ENCODE measurements around the gene AUTS2.

Gene AUTS2

GRCh38 chr7:70017357-70017756, 419.1 kb downstream of the AUTS2 start:
- H3K27ac ChIP-seq (ENCODE audit: low read length), result no peak overlapping the region
- H3K36me3 ChIP-seq (ENCODE audit: control insufficient read depth, insufficient read depth, low read length), result no peaks in the 10 kb centered on the region
- no peaks in the 10 kb centered on the region for H3K9me3 ChIP-seq (ENCODE audit: control insufficient read depth, insufficient read depth, low read length)
- no peak for DNase-seq (ENCODE audit: low read depth, low spot score)
- no peaks in the 10 kb centered on the region for H3K4me1 ChIP-seq (ENCODE audit: control insufficient read depth, insufficient read depth, low read length)
- H3K4me3 ChIP-seq (ENCODE audit: low read length), result no peak overlapping the region
- no CpG with 5 or more reads among the region's 3 CpGs for WGBS (ENCODE audit: insufficient coverage, insufficient read length)
- no peaks in the 10 kb centered on the region for H3K27me3 ChIP-seq (ENCODE audit: control insufficient read depth, insufficient read depth, low read length)

GRCh38 chr7:70018700-70019099, 420.4 kb downstream of the AUTS2 start:
- Histone ChIP-seq H3K27me3 (ENCODE audit: control insufficient read depth, insufficient read depth, low read length) (no peaks in the 10 kb centered on the region), H3K36me3 (ENCODE audit: control insufficient read depth, insufficient read depth, low read length) (no peaks in the 10 kb centered on the region), H3K27ac (ENCODE audit: low read length) (no peak overlapping the region), H3K4me1 (ENCODE audit: control insufficient read depth, insufficient read depth, low read length) (no peaks in the 10 kb centered on the region), H3K9me3 (ENCODE audit: control insufficient read depth, insufficient read depth, low read length) (no peaks in the 10 kb centered on the region), H3K4me3 (ENCODE audit: low read length) (no peak overlapping the region)
- no peak for DNase-seq (ENCODE audit: low read depth, low spot score)
- WGBS (ENCODE audit: insufficient coverage, insufficient read length), result no CpG with 5 or more reads among the region's 1 CpG

GRCh38 chr7:70027867-70028266, 429.6 kb downstream of the AUTS2 start:
- DNase-seq (ENCODE audit: low read depth, low spot score), result no peak
- H3K4me1 ChIP-seq (ENCODE audit: control insufficient read depth, insufficient read depth, low read length), result no peaks in the 10 kb centered on the region
- H3K4me3 ChIP-seq (ENCODE audit: low read length), result no peak overlapping the region
- no peaks in the 10 kb centered on the region for H3K9me3 ChIP-seq (ENCODE audit: control insufficient read depth, insufficient read depth, low read length)
- no peaks in the 10 kb centered on the region for H3K27me3 ChIP-seq (ENCODE audit: control insufficient read depth, insufficient read depth, low read length)
- H3K36me3 ChIP-seq (ENCODE audit: control insufficient read depth, insufficient read depth, low read length), result no peaks in the 10 kb centered on the region
- H3K27ac ChIP-seq (ENCODE audit: low read length), result no peak overlapping the region
- WGBS (ENCODE audit: insufficient coverage, insufficient read length), result no CpG with 5 or more reads among the region's 4 CpGs

GRCh38 chr7:70028620-70029019, 430.3 kb downstream of the AUTS2 start:
- no peak for DNase-seq (ENCODE audit: low read depth, low spot score)
- no peaks in the 10 kb centered on the region for H3K27me3 ChIP-seq (ENCODE audit: control insufficient read depth, insufficient read depth, low read length)
- H3K36me3 ChIP-seq (ENCODE audit: control insufficient read depth, insufficient read depth, low read length), result no peaks in the 10 kb centered on the region
- H3K4me3 ChIP-seq (ENCODE audit: low read length), result no peak overlapping the region
- no peaks in the 10 kb centered on the region for H3K9me3 ChIP-seq (ENCODE audit: control insufficient read depth, insufficient read depth, low read length)
- no peak overlapping the region for H3K27ac ChIP-seq (ENCODE audit: low read length)
- H3K4me1 ChIP-seq (ENCODE audit: control insufficient read depth, insufficient read depth, low read length), result no peaks in the 10 kb centered on the region
- WGBS (ENCODE audit: insufficient coverage, insufficient read length), result no CpG with 5 or more reads among the region's 2 CpGs

- DNase-seq (ENCODE audit: low read depth, low spot score), result no peak
- Histone ChIP-seq H3K4me1 (ENCODE audit: control insufficient read depth, insufficient read depth, low read length) (no peaks in the 10 kb centered on the region), H3K27ac (ENCODE audit: low read length) (no peak overlapping the region), H3K9me3 (ENCODE audit: control insufficient read depth, insufficient read depth, low read length) (no peaks in the 10 kb centered on the region), H3K36me3 (ENCODE audit: control insufficient read depth, insufficient read depth, low read length) (no peaks in the 10 kb centered on the region), H3K4me3 (ENCODE audit: low read length) (no peak overlapping the region), H3K27me3 (ENCODE audit: control insufficient read depth, insufficient read depth, low read length) (no peaks in the 10 kb centered on the region)
- WGBS (ENCODE audit: insufficient coverage, insufficient read length), result no CpG with 5 or more reads among the region's 1 CpG
Observed at GRCh38 chr7:70029993-70030392, 431.7 kb downstream of the AUTS2 start.

DNA sequence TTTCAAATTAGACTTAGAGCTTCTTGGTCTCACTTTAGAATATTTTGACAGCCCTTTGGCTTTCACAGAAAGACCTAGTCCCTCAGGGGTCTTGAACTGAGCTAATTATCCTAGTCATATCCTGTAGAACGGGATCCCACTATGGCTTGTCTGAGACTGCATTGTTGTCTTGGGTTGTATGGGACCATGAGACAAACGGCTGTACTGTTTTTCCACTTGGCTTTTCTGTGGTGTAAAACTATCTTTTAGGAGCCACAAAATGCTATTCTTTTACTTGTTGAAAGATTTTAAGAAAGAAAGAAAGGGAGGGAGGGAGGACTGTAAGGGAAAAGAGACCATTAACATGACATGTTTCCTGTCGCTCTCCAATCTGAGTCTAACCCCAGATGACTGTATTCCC, 432.5 kb downstream of the AUTS2 start:
- WGBS (ENCODE audit: insufficient coverage, insufficient read length), result no CpG with 5 or more reads among the region's 3 CpGs
- DNase-seq (ENCODE audit: low read depth, low spot score), result no peak

DNA sequence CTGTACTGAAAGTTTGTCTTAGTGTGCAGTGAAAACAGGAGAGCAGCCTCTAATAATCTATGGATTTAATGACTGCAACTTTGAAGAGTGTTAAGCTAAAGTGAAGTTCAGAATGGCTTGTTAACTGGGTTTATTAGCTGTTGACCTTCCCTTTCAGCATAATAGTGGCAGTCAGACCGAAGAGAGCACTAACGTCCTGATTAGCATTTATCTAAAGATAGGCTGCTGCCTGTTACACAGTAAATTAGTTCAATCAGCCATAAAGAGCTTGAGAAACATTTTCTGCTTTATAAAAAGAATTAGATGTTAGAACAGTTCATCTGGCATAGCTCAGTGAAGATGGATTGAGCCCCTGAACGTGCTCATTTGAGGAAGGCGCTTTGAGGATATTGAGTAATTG, 433.0 kb downstream of the AUTS2 start:
- no peak overlapping the region for H3K4me3 ChIP-seq (ENCODE audit: low read length)
- WGBS (ENCODE audit: insufficient coverage, insufficient read length), result no CpG with 5 or more reads among the region's 4 CpGs
- H3K27me3 ChIP-seq (ENCODE audit: control insufficient read depth, insufficient read depth, low read length), result no peaks in the 10 kb centered on the region
- no peaks in the 10 kb centered on the region for H3K4me1 ChIP-seq (ENCODE audit: control insufficient read depth, insufficient read depth, low read length)
- H3K27ac ChIP-seq (ENCODE audit: low read length), result no peak overlapping the region
- no peak for DNase-seq (ENCODE audit: low read depth, low spot score)
- no peaks in the 10 kb centered on the region for H3K9me3 ChIP-seq (ENCODE audit: control insufficient read depth, insufficient read depth, low read length)
- H3K36me3 ChIP-seq (ENCODE audit: control insufficient read depth, insufficient read depth, low read length), result no peaks in the 10 kb centered on the region

More for the DNA sequence above, 432.5 kb downstream of the AUTS2 start:
- H3K27ac ChIP-seq (ENCODE audit: low read length), result no peak overlapping the region
- H3K9me3 ChIP-seq (ENCODE audit: control insufficient read depth, insufficient read depth, low read length), result no peaks in the 10 kb centered on the region
- H3K4me3 ChIP-seq (ENCODE audit: low read length), result no peak overlapping the region
- H3K36me3 ChIP-seq (ENCODE audit: control insufficient read depth, insufficient read depth, low read length), result no peaks in the 10 kb centered on the region
- H3K4me1 ChIP-seq (ENCODE audit: control insufficient read depth, insufficient read depth, low read length), result no peaks in the 10 kb centered on the region
- no peaks in the 10 kb centered on the region for H3K27me3 ChIP-seq (ENCODE audit: control insufficient read depth, insufficient read depth, low read length)

GRCh38 chr7:70032649-70033048, 434.4 kb downstream of the AUTS2 start:
- DNase-seq (ENCODE audit: low read depth, low spot score), result no peak
- Histone ChIP-seq H3K27me3 (ENCODE audit: control insufficient read depth, insufficient read depth, low read length) (no peaks in the 10 kb centered on the region), H3K27ac (ENCODE audit: low read length) (no peak overlapping the region), H3K4me3 (ENCODE audit: low read length) (no peak overlapping the region), H3K9me3 (ENCODE audit: control insufficient read depth, insufficient read depth, low read length) (no peaks in the 10 kb centered on the region), H3K36me3 (ENCODE audit: control insufficient read depth, insufficient read depth, low read length) (no peaks in the 10 kb centered on the region), H3K4me1 (ENCODE audit: control insufficient read depth, insufficient read depth, low read length) (no peaks in the 10 kb centered on the region)

DNA sequence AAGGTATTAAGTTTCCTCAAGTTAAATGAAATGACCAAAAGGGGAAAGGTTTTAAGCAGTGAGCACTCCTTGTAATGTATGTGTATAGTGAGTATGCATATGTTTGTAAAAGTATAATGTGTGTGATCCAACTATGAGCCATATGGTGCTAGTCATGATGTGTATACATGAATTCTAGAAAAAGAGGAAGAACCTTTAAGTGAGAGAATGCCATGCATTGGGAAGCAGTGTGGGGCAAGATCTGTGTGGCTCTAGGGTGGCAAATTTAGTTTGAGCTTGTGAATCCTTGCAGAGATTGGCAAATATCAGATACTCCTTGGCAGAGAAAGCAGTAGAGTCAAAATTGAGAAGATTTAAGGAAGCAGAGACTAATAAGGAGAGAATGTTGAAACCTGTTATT, 435.0 kb downstream of the AUTS2 start:
- Histone ChIP-seq H3K4me1 (ENCODE audit: control insufficient read depth, insufficient read depth, low read length) (no peaks in the 10 kb centered on the region), H3K9me3 (ENCODE audit: control insufficient read depth, insufficient read depth, low read length) (no peaks in the 10 kb centered on the region), H3K27ac (ENCODE audit: low read length) (no peak overlapping the region), H3K4me3 (ENCODE audit: low read length) (no peak overlapping the region), H3K36me3 (ENCODE audit: control insufficient read depth, insufficient read depth, low read length) (no peaks in the 10 kb centered on the region), H3K27me3 (ENCODE audit: control insufficient read depth, insufficient read depth, low read length) (no peaks in the 10 kb centered on the region)
- DNase-seq (ENCODE audit: low read depth, low spot score), result no peak

- Histone ChIP-seq H3K9me3 (ENCODE audit: control insufficient read depth, insufficient read depth, low read length) (no peaks in the 10 kb centered on the region), H3K27me3 (ENCODE audit: control insufficient read depth, insufficient read depth, low read length) (no peaks in the 10 kb centered on the region), H3K27ac (ENCODE audit: low read length) (no peak overlapping the region), H3K36me3 (ENCODE audit: control insufficient read depth, insufficient read depth, low read length) (no peaks in the 10 kb centered on the region), H3K4me1 (ENCODE audit: control insufficient read depth, insufficient read depth, low read length) (no peaks in the 10 kb centered on the region), H3K4me3 (ENCODE audit: low read length) (no peak overlapping the region)
- DNase-seq (ENCODE audit: low read depth, low spot score), result no peak
Observed at GRCh38 chr7:70034999-70035398, 436.7 kb downstream of the AUTS2 start.

GRCh38 chr7:70035519-70035918, 437.2 kb downstream of the AUTS2 start:
- no peaks in the 10 kb centered on the region for H3K27me3 ChIP-seq (ENCODE audit: control insufficient read depth, insufficient read depth, low read length)
- H3K36me3 ChIP-seq (ENCODE audit: control insufficient read depth, insufficient read depth, low read length), result no peaks in the 10 kb centered on the region
- no peaks in the 10 kb centered on the region for H3K4me1 ChIP-seq (ENCODE audit: control insufficient read depth, insufficient read depth, low read length)
- no peak for DNase-seq (ENCODE audit: low read depth, low spot score)
- no peaks in the 10 kb centered on the region for H3K9me3 ChIP-seq (ENCODE audit: control insufficient read depth, insufficient read depth, low read length)
- H3K27ac ChIP-seq (ENCODE audit: low read length), result no peak overlapping the region
- WGBS (ENCODE audit: insufficient coverage, insufficient read length), result no CpG with 5 or more reads among the region's 4 CpGs
- H3K4me3 ChIP-seq (ENCODE audit: low read length), result no peak overlapping the region
